SK-N-SH (cell line): Measurements from ENCODE around the gene ZNF609.

ENCODE experiments used
- CTCF ChIP-seq: fragments of 200-600 bp; sonication (generic); IDR thresholded peaks from 2 replicates; pipeline ENCODE4 v1.6.1; 2017; ENCODE audit warnings: antibody characterized with exemption, mild to moderate bottlenecking, moderate library complexity
- MXI1 ChIP-seq: IDR thresholded peaks from 2 replicates; pipeline ENCODE4 v1.6.1; 2012; ENCODE audit warnings: mild to moderate bottlenecking, low read depth, low read length, improper control_type of control experiment
- TCF12 ChIP-seq: IDR thresholded peaks from 2 replicates; pipeline ENCODE4 v1.4.0; 2012

- TF ChIP-seq TCF12 (no peak), CTCF (no peak), MXI1 (no peak)
These were observed 15.5 kb upstream of the ZNF609 start for GRCh38 chr15:64444836-64445235.
